HepG2 (cell line): ENCODE results near the gene SSNA1. TPM values are rescaled to one million over a fixed set of nuclear protein-coding genes. Genes with fewer than 3 reads are reported as not detected.

Experiments used
- HDAC1 ChIP-seq: sonication (generic); formaldehyde crosslinking; IDR thresholded peaks from 2 replicates; pipeline ENCODE4 v1.5.1; 2020; ENCODE audit warnings: mild to moderate bottlenecking, missing genetic modification reagents
- MLX ChIP-seq: IDR thresholded peaks from 2 replicates; pipeline ENCODE4 v1.6.1; 2016
- MTA3 ChIP-seq: sonication (generic); formaldehyde crosslinking; IDR thresholded peaks from 2 replicates; pipeline ENCODE4 v1.4.0; 2020; ENCODE audit warnings: missing genetic modification reagents
- NFE2L1 ChIP-seq: sonication (generic); formaldehyde crosslinking; IDR thresholded peaks from 2 replicates; pipeline ENCODE4 v1.4.0; 2020; ENCODE audit warnings: missing genetic modification reagents, mild to moderate bottlenecking, borderline replicate concordance
- REXO4 ChIP-seq: sonication (generic); formaldehyde crosslinking; IDR thresholded peaks from 2 replicates; pipeline ENCODE4 v1.8.0; 2022; ENCODE audit warnings: missing genetic modification reagents, mild to moderate bottlenecking, borderline replicate concordance
- RORA ChIP-seq: sonication (generic); formaldehyde crosslinking; IDR thresholded peaks from 2 replicates; pipeline ENCODE4 v1.5.0; 2020; ENCODE audit warnings: mild to moderate bottlenecking, missing genetic modification reagents, moderate library complexity
- SNRNP70 ChIP-seq: fragments of 200-400 bp; formaldehyde crosslinking; IDR thresholded peaks from 2 replicates; pipeline ENCODE4 v1.6.1; 2017; ENCODE audit warnings: mild to moderate bottlenecking, low read depth, low read length, moderate library complexity
- SOX5 ChIP-seq: IDR thresholded peaks from 2 replicates; pipeline ENCODE4 v1.6.1; 2016; ENCODE audit warnings: borderline replicate concordance
- TFAP4 ChIP-seq: sonication (generic); IDR thresholded peaks from 2 replicates; pipeline ENCODE4 v1.6.1; 2016; ENCODE audit warnings: low read depth, borderline replicate concordance
- THAP8 ChIP-seq: sonication (generic); formaldehyde crosslinking; IDR thresholded peaks from 2 replicates; pipeline ENCODE4 v1.5.1; 2020; ENCODE audit warnings: missing genetic modification reagents, mild to moderate bottlenecking, borderline replicate concordance
- ZBTB8A ChIP-seq: sonication (generic); formaldehyde crosslinking; IDR thresholded peaks from 2 replicates; pipeline ENCODE4 v1.4.0; 2020; ENCODE audit warnings: mild to moderate bottlenecking, low read depth, missing genetic modification reagents, borderline replicate concordance
- ZFP37 ChIP-seq: sonication (generic); formaldehyde crosslinking; IDR thresholded peaks from 2 replicates; pipeline ENCODE4 v1.4.0; 2020; ENCODE audit warnings: missing genetic modification reagents, borderline replicate concordance
- ZNF280B ChIP-seq: sonication (generic); formaldehyde crosslinking; IDR thresholded peaks from 2 replicates; pipeline ENCODE4 v1.5.0; 2020; ENCODE audit warnings: missing genetic modification reagents, mild to moderate bottlenecking, borderline replicate concordance
- ZNF282 ChIP-seq: fragments of 450-650 bp; IDR thresholded peaks from 2 replicates; pipeline ENCODE4 v1.6.1; 2018; ENCODE audit not compliant: partially characterized antibody
- ZNF703 ChIP-seq: sonication (generic); formaldehyde crosslinking; IDR thresholded peaks from 2 replicates; pipeline ENCODE4 v1.5.1; 2020; ENCODE audit warnings: missing genetic modification reagents, mild to moderate bottlenecking, moderate library complexity, borderline replicate concordance
- ZNF737 ChIP-seq: sonication (generic); formaldehyde crosslinking; IDR thresholded peaks from 2 replicates; pipeline ENCODE4 v1.5.0; 2020; ENCODE audit warnings: missing genetic modification reagents, mild to moderate bottlenecking, borderline replicate concordance
- polyA plus RNA-seq, 8 experiments: library from polyadenylated mRNA; depleted of rRNA in 3 of 8; stranded (reverse) in 7 of 8; unstranded in 1 of 8; fragments of >200 nt; fragmentation: Illumina TruSeq in 4 of 8; extraction: Trizol in 4 of 8; gene quantifications; 2 replicates each; pipeline versions ENCODE4 v1.2.1 to v1.2.3, GENCODE V29; 2011 to 2016; ENCODE audit warnings: low read depth in 4 of 8, missing spikeins in 1 of 8, mixed read lengths in 1 of 8; ENCODE audit not compliant: insufficient read depth in 1 of 8
- total RNA-seq, 5 experiments: library from RNA; depleted of rRNA; stranded (reverse); fragments of >200 nt; fragmentation: Illumina TruSeq; extraction: Trizol; gene quantifications; 2 replicates each; pipeline ENCODE4 v1.2.3, GENCODE V29; 2016; ENCODE audit warnings: low read depth in 1 of 5
- TF ChIP-seq, protein P1 (sequence below): sonication (generic); formaldehyde crosslinking; IDR thresholded peaks from 2 replicates; pipeline ENCODE4 v1.8.0; 2022; ENCODE audit warnings: mild to moderate bottlenecking, missing genetic modification reagents, borderline replicate concordance
- TF ChIP-seq, protein P2 (sequence below): sonication (generic); formaldehyde crosslinking; IDR thresholded peaks from 2 replicates; pipeline ENCODE4 v1.5.0; 2020; ENCODE audit warnings: missing genetic modification reagents
- TF ChIP-seq, protein P3 (sequence below): IDR thresholded peaks from 2 replicates; pipeline ENCODE4 v1.6.1; 2016

The SSNA1 gene
- total and polyA plus RNA-seq, 2 of the 13 experiments (the other 11 are each of a cell fraction or from before 2014, with no cell fraction given), result 35.9 to 49.4 TPM

DNA sequence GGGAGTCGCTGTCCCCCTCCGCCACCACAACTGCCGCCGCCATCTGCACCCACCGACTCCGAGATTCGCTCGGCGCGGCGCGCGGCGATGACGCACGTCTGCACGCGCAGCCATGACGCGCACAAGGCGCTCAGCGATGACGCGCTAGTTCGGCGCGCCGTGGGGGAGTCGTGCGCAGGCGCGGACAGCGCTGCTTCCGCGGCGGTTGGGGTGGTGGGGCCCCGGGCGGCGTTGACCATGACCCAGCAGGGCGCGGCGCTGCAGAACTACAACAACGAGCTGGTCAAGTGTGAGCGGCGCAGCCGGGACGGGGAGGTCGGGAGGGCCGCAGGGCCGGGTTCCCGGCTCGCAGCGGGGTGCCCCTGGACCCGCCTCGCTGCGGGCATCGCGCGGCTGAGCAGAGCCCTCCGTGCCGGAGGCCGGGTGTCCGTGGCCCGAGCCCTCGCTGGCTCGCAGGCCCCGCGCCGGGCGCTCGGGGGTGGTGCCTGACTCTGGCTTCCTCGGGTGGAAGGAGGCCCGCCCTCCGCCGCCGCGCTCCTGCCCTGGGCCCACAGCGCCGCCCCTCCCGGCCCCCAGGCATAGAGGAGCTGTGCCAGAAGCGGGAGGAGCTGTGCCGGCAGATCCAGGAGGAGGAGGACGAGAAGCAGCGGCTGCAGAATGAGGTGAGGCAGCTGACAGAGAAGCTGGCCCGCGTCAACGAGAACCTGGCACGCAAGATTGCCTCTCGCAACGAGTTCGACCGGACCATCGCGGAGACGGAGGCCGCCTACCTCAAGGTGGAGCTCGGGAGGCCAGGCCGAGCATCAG, at the start of gene SSNA1, which contains the start of gene ANAPC2 (continued):
- no peak for TF ChIP-seq MLX
- TF ChIP-seq HDAC1 (CRISPR knock-in tag), result peak; percentile 100
- TF ChIP-seq, protein P1, sequence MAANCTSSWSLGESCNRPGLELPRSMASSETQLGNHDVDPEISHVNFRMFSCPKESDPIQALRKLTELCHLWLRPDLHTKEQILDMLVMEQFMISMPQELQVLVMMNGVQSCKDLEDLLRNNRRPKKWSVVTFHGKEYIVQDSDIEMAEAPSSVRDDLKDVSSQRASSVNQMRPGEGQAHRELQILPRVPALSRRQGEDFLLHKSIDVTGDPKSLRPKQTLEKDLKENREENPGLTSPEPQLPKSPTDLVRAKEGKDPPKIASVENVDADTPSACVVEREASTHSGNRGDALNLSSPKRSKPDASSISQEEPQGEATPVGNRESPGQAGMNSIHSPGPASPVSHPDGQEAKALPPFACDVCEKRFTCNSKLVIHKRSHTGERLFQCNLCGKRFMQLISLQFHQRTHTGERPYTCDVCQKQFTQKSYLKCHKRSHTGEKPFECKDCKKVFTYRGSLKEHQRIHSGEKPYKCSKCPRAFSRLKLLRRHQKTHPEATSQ (CRISPR knock-in tag), result no peak
- TF ChIP-seq, protein P2, sequence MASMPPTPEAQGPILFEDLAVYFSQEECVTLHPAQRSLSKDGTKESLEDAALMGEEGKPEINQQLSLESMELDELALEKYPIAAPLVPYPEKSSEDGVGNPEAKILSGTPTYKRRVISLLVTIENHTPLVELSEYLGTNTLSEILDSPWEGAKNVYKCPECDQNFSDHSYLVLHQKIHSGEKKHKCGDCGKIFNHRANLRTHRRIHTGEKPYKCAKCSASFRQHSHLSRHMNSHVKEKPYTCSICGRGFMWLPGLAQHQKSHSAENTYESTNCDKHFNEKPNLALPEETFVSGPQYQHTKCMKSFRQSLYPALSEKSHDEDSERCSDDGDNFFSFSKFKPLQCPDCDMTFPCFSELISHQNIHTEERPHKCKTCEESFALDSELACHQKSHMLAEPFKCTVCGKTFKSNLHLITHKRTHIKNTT (CRISPR knock-in tag), result peak; percentile 84; the same call in 1 of the 2 replicates
- TF ChIP-seq THAP8 (CRISPR knock-in tag), result no peak
- no peak for TF ChIP-seq ZFP37 (CRISPR knock-in tag)
- peak; percentile 56 for TF ChIP-seq SOX5
- no peak for TF ChIP-seq SNRNP70
- no peak for TF ChIP-seq ZNF282
- peak; percentile 30; the same call in 1 of the 2 replicates for TF ChIP-seq TFAP4
- no peak for TF ChIP-seq ZNF703 (CRISPR knock-in tag)
- TF ChIP-seq REXO4 (CRISPR knock-in tag), result no peak
- no peak for TF ChIP-seq ZBTB8A
- TF ChIP-seq MTA3 (CRISPR knock-in tag), result no peak
- 0 out of 2 replicates have a peak, but pooled peaks have one; percentile 39 for TF ChIP-seq ZNF280B (CRISPR knock-in tag)
- TF ChIP-seq, protein P3, sequence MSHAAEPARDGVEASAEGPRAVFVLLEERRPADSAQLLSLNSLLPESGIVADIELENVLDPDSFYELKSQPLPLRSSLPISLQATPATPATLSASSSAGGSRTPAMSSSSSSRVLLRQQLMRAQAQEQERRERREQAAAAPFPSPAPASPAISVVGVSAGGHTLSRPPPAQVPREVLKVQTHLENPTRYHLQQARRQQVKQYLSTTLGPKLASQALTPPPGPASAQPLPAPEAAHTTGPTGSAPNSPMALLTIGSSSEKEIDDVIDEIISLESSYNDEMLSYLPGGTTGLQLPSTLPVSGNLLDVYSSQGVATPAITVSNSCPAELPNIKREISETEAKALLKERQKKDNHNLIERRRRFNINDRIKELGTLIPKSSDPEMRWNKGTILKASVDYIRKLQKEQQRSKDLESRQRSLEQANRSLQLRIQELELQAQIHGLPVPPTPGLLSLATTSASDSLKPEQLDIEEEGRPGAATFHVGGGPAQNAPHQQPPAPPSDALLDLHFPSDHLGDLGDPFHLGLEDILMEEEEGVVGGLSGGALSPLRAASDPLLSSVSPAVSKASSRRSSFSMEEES (CRISPR knock-in tag), result peak; percentile 75
- TF ChIP-seq ZNF737 (CRISPR knock-in tag), result no peak
- no peak for TF ChIP-seq NFE2L1 (CRISPR knock-in tag)
- TF ChIP-seq RORA (CRISPR knock-in tag), result no peak
